Bronchial epithelial cell (primary cell): ENCODE data around the gene KRTAP10-2. TPM values are rescaled to one million over a fixed set of nuclear protein-coding genes. Genes with fewer than 3 reads are reported as not detected.

ENCODE experiments used
- DNase-seq: peaks from one replicate; pipeline ENCODE4 v3.0.0-alpha.2; 2010; ENCODE audit warnings: low read depth
- FAIRE-seq: peaks from 2 replicates; lab custom pipeline; 2011; peaks lifted over from hg19 to GRCh38; lab: Jason Lieb, UNC
- H3K27me3 ChIP-seq: 2 replicates; pipeline ENCODE4 v1.5.1; 2011; ENCODE audit warnings: low read length; ENCODE audit not compliant: control insufficient read depth, insufficient read depth
- H3K36me3 ChIP-seq: 2 replicates; pipeline ENCODE4 v1.5.1; 2011; ENCODE audit warnings: low read length; ENCODE audit not compliant: control insufficient read depth, insufficient read depth
- H3K4me3 ChIP-seq: 2 replicates; pipeline ENCODE4 v1.5.1; 2011; ENCODE audit warnings: mild to moderate bottlenecking, low read depth, low read length, control low read depth
- total RNA-seq: library from RNA; depleted of rRNA; stranded (reverse); fragments of >200 nt; gene quantifications from 2 replicates; pipeline ENCODE4 v1.2.1, GENCODE V29; 2014
- TF ChIP-seq, protein P1 (sequence below): IDR thresholded peaks from 2 replicates; pipeline ENCODE4 v1.5.1; 2011; ENCODE audit warnings: mild to moderate bottlenecking, moderate library complexity, low read length, control low read depth, inconsistent platforms; ENCODE audit not compliant: insufficient read depth, severe bottlenecking

The KRTAP10-2 gene
- total RNA-seq, 1 donor from 2014 or later = not detected

- TF ChIP-seq, protein P1, sequence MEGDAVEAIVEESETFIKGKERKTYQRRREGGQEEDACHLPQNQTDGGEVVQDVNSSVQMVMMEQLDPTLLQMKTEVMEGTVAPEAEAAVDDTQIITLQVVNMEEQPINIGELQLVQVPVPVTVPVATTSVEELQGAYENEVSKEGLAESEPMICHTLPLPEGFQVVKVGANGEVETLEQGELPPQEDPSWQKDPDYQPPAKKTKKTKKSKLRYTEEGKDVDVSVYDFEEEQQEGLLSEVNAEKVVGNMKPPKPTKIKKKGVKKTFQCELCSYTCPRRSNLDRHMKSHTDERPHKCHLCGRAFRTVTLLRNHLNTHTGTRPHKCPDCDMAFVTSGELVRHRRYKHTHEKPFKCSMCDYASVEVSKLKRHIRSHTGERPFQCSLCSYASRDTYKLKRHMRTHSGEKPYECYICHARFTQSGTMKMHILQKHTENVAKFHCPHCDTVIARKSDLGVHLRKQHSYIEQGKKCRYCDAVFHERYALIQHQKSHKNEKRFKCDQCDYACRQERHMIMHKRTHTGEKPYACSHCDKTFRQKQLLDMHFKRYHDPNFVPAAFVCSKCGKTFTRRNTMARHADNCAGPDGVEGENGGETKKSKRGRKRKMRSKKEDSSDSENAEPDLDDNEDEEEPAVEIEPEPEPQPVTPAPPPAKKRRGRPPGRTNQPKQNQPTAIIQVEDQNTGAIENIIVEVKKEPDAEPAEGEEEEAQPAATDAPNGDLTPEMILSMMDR = no peak
- Histone ChIP-seq H3K27me3 (no peaks in the 10 kb centered on the region), H3K36me3 (no peaks in the 10 kb centered on the region), H3K4me3 (no peak overlapping the region)
- FAIRE-seq (no peak), DNase-seq (no peak)
These were observed 18.0 kb downstream of the KRTAP10-2 start for GRCh38 chr21:44533121-44533890.

DNA sequence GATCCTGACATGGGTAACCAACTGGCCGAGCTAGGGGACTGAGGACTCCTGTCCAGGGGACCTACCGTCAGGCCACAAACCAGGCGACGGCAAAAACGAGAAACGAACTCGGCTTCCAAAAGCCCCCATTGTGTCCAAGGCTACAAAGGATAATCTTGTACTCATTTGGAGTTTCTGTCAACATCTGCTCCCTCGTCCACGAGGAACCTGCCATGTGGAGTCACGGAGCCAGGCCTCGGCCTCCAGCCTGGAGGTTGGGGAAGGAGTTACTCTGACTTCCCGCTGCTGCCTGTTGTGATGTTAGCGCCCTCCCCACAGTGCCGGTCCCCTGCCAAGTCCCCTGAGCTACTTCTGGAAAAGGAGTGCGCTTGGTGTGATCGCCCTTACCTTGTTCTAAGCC, 18.6 kb downstream of the KRTAP10-2 start:
- TF ChIP-seq, protein P1 = no peak

DNA sequence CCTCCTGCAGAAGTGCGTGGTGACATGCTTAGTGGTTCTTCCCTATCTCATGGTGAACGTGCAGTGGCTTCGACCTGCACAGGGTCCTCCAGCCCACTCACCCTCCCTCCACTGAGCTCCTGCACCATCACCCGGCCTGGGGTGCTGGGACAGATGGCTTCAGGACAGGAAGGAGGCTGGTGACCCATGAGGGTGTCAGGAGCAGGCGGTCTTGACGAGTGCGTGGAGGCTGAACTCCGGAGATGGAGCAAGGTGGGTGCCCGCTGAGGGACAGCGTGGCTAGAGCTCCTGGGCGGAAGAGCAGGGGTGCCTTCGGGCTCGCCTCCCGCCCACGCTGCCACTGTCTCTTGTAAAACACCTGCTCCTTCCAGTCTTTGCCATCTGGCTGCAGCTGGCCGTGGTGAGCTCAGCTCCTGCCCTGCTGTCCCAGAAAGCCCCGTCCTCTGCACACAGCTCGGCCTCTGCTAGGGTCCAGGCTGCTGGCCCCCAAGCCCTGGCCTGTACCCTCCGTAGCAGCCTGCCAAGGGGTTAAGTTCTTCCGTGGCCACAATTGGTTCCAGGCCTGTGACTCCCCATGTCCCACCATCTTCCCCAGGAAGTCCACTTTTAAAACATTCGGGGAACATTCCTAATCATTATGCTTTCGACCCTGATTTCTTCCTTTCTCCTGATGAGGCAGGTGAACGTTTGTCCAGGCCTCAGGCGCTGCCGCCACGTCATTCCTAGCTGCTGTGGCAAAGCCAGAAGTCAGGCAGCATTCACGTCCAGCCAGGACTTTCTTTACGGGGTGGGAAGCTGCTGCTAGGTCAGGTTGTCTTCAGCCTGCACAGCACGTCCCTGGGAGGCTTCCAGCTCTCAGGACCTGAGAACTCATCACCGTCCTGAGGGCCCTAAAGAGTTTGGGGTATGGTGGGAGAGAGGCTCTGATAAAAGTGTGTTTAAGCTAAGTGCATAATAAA, 19.4 kb downstream of the KRTAP10-2 start:
- Histone ChIP-seq H3K36me3 (no peaks in the 10 kb centered on the region), H3K27me3 (no peaks in the 10 kb centered on the region), H3K4me3 (no peak overlapping the region)
- FAIRE-seq = peak; percentile 7
- TF ChIP-seq, protein P1 = no peak
- DNase-seq = no peak

More for the DNA sequence above, 18.6 kb downstream of the KRTAP10-2 start:
- H3K36me3 ChIP-seq = no peaks in the 10 kb centered on the region
- no peak overlapping the region for H3K4me3 ChIP-seq
- FAIRE-seq = no peak
- no peak for DNase-seq
- H3K27me3 ChIP-seq = no peaks in the 10 kb centered on the region

DNA sequence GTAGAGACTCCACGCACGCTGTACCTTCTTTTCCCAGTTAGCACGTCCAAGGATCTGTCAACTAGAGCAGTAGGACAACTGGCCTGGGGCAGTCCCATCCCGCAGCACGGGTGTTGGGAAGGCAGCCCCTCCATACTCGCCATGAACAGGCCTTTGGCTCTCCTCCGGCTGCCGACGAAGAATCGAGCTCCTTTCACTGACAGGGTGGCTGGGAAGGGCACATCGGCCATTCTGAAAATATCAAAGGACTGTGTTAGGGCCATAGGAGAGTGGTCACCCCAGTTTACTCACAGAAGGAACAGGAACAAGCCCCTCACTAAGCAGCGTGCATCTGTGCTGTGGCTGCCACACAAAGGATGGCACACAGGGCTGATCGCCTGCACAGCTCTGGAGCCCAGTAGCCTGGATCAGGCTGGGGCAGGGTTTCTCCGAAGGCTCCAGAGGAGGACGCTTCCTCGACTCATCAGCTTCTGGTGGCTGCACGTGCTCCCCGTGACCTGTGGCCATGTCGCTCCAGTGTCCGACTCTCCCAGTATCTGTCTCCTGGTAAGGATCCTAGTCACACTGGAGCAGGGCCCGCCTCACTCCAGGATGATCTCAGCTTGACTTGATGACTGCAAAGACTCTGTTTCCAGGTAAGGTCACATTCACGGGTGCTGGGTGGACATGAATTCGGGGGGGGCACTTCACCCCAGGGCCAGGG, 20.3 kb downstream of the KRTAP10-2 start:
- no peaks in the 10 kb centered on the region for H3K27me3 ChIP-seq
- no peak for DNase-seq
- no peak overlapping the region for H3K4me3 ChIP-seq
- TF ChIP-seq, protein P1 = no peak
- no peaks in the 10 kb centered on the region for H3K36me3 ChIP-seq
- FAIRE-seq = no peak

GRCh38 chr21:44530221-44530902, 20.9 kb downstream of the KRTAP10-2 start:
- Histone ChIP-seq H3K36me3 (no peaks in the 10 kb centered on the region), H3K27me3 (no peaks in the 10 kb centered on the region), H3K4me3 (no peak overlapping the region)
- peak; percentile 76 for FAIRE-seq
- no peak for DNase-seq
- TF ChIP-seq, protein P1 = no peak
